DMS79 treated with DMSO at 0.1 percent for 48 hours (cell line): ENCODE results near the gene OR56B4.
"Not testable (repeated sequence)": the region's sequence is repeated elsewhere in the genome, so short reads cannot be mapped to it uniquely, and the experiment has no call there.

Source experiments
- DNase-seq: peaks from one replicate; lab custom pipeline; 2025; lab: John Stamatoyannopoulos, UW

OR56B4 gene, protein sequence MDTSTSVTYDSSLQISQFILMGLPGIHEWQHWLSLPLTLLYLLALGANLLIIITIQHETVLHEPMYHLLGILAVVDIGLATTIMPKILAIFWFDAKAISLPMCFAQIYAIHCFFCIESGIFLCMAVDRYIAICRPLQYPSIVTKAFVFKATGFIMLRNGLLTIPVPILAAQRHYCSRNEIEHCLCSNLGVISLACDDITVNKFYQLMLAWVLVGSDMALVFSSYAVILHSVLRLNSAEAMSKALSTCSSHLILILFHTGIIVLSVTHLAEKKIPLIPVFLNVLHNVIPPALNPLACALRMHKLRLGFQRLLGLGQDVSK

DNA sequence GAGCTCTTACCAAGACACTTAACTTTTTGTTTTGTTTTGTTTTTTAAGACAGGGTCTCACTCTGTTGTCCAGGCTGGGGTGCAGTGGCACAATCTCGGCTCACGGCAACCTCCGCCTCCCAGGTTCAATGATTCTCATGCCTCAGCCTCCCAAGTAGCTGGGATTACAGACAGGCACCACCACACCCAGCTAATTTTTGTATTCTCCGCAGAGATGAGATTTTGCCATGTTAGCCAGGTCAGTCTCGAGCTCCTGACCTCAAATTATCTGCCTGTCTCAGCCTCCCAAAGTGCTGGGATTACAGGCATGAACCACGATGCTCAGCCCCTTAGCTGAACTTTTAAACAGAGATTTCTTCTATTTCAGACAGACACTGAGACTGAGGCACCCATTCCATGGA lies at the start of gene OR56B4:
Gene OR56B4, plus strand, starts transcription at position 301 of the 400 bp plus-strand sequence. Its CDS starts 95 bp downstream, at position 396.
- not testable (repeated sequence) for DNase-seq

DNA sequence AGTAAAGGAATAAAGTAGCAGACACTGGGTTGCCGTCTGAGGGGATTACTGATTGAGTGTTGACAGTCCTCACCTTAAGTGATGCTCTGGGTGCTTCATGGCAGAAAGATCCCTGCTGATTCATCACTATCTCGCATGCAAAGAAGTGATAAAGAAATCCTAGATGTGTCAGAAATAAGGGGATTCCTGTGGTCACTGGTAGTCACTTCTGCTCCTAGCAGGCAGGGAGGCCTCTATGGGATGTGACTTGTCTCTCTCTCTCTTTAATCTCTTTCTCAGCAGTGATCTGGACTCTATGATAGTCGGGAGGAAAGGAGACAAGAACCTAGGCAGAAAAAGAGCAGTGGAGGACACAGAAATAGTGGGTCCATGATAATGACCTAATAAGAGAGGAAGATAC lies 46.0 kb upstream of the OR56B4 start:
- no peak for DNase-seq

DNA sequence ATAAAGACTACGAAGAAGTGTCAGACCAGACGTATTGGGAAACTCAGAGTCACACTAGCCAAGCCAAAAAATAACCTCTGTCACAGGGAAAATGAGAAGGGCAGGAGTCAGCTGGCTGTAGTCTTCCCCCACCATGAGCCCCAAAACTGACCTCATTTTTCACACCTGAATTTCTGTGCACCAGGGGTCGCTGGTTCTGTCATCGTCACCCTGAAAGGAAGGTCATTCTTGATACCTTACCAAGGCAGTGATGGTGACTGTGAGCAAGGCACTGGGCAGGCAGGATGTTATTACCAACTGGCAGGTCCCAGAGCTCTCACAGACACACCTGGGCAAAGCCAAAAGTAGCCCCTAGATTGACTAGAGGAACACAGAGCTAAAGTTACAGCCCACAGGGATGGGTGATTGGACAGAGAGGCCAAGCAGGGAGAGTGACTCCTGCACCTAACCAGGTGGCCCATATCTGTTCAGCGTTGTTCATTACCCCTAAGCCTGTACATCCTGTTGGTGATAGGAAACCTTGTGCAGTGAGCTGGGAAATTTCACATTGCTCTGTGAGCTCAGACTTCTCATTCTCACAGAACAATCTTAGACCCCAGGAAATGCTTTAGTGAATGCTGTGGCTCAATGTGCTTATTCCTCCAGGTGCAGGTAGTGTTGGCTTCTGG lies 44.7 kb upstream of the OR56B4 start:
- no peak for DNase-seq

DNA sequence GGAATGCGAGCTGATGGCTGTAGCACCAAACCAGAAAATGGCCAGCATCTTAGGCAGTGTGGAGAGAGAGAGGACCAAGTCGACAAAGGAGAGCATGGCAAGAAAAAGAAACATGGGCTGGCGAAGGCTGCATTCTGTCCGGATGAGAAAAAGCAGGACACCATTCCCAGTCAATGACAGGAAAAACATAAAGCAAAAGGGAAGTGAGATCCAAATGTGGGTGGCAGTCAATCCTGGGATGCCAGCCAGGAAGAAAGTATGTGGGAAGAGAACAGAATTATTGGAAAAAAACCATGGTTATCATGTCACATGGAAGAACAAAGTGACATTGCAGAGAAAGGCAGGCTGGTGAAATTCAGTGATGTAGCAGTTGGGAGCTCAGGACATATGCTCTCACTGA lies 40.0 kb upstream of the OR56B4 start:
- DNase-seq, result no peak

DNA sequence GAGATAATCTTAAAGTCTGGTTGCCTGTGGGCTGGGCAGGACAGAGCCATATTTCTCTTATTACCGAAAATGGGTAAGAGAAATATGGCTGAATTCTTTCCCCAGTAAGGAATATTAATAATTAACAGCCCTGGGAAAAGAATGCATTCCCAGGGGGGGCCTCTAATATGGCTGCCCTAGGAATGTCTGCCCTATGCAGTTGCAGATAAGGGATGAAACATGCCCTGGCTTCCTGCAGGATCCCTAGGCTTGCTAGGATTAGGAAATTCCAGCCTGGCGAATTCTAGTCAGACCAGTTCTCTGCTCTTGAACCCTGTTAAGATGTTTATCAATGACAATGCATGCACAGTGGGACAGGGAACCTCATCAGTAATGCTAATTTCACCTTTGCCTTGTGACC lies 31.0 kb upstream of the OR56B4 start:
- DNase-seq, result not testable (repeated sequence)

DNA sequence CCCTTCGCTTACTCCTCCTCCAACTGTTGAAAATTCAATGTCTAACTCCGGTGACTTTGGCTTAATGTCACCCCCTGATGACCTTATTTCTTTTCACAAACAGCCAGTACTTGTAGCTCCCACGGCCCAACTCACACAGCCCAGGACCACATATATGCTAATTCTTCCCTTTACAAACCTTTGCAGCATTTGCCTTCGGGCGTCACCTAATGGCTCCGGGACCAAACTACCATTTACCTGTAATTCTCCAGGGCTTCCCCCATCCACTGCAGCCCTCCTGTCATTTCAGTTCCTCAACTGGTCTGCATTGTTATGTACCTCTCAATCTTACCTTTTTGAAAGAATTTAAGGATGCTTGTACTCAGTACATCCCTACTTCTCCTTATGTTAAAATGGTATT lies 29.8 kb upstream of the OR56B4 start:
- no peak for DNase-seq

DNA sequence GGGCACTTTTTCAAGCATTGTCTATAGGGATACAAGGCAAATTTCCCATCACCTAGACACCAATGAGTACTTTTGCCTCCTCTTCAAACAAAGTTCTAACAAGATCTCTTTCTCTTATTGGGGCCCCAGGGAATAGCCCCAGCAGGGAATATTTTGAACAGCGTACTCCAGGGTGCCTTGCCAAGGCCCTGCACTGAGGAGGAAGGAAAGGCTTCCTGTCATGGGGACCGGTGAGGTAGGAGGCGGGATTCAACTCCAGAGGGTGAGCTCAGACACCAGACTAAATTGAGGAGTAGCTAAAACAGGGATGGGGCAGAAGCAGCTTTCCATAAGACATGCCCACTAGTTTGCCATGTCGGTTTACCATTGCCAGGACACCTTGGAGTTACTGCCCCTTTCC lies 28.0 kb upstream of the OR56B4 start:
- no peak for DNase-seq

DNA sequence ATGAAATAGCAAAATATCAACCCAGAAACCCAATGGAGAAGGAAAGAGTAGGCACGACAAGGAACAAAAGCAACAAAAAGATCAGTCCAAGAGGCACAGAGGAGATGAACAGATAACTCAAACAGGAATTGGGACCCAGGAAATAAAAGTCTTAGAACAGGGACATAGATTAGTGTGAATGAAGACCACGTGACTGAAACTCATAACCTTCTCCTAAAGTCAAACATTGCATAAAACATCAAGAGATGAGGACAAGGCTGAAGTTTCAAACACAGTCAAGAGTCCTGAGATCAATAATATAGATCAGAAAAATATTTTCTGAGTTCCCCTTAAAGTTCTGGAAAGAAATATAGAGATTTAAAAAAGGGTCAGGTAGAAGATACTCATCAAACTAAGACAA lies 24.4 kb upstream of the OR56B4 start:
- no peak for DNase-seq

DNA sequence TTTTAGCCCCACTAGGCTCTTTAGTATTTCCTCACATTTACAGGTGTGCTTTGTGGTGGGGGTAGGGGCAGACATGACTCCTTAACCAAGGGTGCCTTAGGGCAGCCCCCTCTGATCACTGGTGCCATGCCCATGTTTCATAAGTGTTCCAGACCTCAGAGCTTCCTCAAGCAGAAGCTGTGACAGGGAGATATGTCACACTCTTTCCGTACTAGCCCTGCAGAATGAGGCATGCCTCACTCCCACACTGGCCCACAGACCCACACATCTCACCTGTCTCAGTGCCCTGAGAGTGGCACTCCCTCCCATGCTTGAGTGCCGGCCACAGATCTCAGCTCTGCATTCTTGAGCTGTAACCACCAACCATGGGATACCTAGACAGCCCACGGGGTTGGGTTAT lies 22.9 kb upstream of the OR56B4 start:
- DNase-seq, result no peak

DNA sequence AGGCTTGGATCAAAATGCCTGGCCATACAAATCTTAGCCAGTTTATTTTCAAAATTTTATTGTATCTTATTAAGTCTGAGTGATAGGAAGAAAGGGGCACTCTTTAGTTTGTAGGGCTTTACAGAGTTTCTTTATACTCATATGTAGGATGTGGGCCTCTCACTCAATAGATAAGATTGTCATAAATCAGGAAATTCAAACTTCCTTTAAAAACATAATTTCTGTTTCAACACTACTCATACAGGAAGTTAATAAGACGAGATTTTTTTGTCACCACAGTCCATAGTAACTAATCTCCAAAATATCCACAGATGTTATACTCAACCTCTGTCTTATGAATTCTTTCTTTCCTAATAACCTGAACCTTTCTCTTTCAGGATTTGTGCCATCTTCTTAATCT lies 13.3 kb upstream of the OR56B4 start:
- no peak for DNase-seq

DNA sequence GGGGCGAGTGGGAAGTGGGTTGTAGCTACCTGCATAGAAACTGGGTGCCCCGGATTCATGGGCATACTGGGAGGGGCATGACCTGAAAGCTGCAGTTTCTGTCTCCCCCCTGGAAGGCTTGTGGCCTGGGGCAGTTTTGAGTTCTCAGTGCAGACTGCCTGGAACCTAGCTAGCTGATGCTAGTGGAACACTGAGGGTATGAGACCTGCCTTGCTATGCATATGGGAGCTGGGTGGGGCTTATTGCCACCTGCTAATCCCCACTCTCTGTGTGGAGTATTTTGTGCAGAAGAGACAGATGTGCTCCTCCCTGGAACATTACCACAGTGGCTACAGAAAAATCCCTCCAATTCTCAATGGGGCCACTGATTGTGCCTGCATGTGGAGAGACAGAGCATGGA lies 11.7 kb upstream of the OR56B4 start:
- no peak for DNase-seq

DNA sequence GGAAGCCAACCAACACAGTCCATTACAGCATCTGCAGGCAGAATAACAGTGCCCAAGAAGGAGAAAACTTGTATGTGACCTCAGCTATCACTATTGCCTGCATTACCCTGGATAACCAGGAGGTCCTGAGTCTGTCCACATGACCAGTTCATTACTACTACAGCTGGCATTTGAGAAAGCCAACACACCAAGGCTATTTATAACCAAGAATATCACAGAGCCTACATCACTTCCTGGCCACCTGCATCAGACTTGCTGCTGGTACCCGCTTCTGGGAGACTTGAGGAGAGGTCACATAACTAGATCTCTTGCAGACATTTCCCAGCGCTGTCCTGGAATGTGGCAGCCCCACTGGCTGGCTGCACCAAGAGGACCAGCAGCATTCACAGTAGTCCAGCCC lies 11.1 kb upstream of the OR56B4 start:
- no peak for DNase-seq

DNA sequence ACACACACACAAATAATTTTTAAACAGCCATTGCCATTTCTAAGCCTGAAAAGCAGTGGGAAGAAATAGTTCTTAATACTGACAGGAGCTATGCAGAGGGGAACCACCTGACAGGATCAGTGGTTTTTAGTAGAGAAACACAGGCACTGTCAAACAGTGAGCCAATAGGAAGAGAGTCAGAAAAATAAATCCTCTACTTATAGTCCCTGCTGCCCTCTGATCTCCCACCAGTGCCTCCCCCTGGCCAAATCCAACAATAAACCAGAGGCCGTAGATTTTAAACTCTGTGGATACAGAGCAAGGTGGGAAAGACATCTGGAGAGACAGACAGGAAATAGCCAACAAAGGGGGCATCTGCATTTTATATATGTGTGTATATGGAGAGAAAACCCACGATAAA lies 7.9 kb upstream of the OR56B4 start:
- no peak for DNase-seq

DNA sequence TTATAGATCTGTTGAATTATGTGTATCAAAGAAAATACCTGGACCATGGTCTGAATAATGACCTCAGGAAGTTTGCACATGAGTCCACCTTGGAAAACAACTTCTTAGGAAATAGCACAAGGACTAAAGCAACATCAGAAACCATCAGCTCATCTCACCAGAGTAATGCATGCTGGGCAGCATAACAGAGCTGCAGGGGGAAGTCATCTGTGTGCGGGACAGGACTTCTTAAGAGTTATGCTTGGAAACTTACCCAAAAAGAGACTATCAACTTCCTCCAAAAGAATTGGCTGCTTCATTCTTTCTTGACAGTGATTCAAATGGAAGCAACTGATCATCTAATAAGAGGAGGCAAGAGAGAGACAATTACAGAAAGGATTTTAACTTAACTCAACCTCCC lies 2.5 kb downstream of the OR56B4 start:
- DNase-seq, result no peak

DNA sequence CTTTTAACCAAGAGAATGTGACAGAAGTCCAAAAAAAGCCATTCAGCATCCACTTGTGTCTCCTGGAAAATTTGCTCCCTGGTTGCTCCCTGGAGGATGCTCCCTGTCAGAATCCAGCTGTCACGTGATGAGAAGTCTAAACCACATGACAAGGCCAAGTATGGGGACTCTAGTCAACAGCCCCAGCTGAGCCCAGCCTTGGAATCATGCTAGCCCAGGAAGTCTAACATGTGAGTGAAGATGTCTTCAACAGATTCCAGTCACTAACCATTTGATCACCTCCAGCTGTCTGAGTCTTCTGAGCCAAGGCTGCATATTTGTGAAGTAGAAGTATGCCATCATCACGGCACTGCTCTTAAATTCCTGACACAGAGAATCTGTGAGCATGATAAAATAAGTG lies 4.2 kb downstream of the OR56B4 start:
- no peak for DNase-seq

DNA sequence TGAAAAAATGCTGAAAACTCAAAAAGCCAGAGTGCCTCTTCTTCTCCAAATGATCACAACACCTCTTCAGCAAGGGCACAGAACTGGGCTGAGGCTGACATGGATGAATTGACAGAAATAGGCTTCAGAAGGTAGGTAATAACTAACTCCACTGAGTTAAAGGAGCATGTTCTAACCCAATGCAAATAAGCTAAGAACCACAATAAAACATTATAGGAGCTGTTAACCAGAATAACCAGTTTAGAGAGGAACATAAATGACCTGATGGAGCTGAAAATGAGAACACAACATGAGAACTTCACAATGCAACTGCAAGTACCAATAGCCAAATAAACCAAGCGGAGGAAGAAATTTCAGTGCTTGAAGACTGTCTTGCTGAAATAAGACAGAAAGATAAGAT lies 9.2 kb downstream of the OR56B4 start:
- no peak for DNase-seq

DNA sequence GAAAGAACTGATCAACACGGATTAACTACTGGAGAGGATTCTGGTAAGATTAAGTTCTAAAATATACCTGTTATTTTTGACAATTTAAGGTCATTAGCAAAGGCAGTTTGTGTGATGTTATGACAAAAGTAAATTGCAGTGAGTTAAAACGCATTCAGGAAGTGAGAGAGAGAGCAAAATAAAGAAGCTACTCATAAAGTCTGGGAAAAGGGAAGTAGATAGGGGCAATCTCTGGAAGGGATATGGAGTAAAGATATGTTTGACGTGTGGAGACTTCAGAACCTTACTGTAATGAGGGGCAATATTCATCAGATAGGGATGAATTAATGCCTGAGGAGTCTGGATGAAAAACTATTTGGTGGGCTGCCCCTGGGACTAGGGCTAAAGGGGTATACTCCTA lies 16.8 kb downstream of the OR56B4 start:
- DNase-seq, result no peak

DNA sequence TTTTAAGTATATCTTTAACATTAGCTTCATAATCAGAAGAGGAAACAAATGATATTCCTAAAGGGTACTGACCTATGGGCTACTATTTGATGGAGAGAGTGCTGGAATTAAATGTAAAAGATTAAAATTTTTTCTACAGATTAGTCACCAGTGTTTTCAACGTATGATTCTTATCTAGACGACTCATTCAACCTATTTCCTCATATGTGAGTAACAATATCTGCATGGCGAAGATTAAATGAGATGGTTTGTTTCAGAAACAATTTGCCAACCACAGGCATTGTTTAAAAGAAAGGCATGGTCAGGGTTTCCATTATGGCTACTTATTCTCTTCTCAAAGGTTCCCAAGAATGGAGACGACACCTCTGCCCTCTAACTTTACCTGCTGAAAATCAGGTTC lies 20.4 kb downstream of the OR56B4 start:
- DNase-seq, result no peak

DNA sequence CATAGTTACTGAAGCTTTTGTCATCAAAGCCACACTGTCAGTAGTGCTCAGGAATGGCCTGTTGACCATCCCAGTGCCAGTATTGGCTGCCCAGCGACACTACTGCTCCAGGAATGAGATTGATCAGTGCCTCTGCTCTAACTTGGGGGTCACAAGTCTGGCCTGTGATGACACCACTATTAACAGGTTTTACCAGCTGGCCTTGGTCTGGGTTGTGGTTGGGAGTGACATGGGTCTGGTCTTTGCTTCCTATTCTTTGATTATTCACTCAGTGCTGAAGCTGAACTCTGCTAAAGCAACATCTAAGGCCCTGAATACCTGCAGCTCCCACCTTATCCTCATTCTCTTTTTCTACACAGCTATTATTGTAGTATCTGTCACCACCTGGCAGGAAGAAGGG lies 21.5 kb downstream of the OR56B4 start:
- no peak for DNase-seq

DNA sequence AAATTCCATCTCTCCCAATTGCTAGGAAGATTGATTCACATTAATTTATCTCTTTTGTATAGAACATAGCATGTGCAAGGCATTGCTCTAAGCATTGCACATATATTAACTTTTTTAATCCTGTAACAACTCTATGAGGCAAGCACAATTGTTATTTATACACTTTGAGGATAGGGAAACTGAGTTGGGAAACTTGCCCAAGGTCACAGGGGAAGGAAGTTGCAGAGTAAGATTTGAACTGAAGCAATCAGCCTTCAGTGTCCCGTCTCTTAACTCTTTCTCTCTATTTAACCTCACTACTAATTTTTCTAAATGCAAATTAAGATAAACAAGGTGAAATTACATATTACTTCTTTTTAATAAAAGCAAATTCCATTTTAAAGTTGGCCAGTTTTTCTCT lies 22.2 kb downstream of the OR56B4 start:
- no peak for DNase-seq

DNA sequence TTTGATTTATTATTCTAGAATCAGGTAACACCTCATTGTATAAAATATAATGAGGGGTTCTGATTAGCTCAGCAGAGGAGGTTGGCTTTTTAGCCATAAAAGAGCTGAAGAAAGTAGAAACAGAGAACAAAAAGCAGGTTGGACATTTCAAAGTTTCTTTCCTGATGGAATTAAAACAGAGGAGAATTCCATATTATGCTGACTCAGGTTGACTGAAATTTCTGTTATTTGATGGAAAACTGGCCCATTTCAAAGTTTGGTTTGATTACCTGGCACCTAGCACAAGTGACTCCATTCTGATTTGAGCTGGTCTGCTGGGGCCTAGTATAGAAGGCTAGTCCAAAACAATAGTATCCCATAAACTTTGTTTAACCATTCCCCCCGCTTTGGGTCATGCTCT lies 24.9 kb downstream of the OR56B4 start:
- no peak for DNase-seq

DNA sequence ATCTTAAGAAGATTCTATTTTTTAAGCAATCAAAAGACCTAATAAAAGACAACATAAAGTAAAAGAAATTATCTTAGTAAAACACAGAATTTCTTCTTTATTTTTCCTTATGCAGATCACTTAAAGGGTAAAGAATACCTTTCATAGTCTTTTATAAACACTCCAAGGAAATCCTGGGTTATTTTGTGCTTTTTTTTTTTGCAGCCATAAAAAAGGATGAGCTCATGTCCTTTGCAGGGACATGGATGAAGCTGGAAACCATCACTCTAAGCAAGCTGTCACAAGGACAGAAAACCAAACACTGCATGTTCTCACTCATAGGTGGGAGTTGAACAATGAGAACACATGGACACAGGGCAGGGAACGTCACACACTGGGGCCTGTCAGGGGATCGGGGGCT lies 28.5 kb downstream of the OR56B4 start:
- not testable (repeated sequence) for DNase-seq

DNA sequence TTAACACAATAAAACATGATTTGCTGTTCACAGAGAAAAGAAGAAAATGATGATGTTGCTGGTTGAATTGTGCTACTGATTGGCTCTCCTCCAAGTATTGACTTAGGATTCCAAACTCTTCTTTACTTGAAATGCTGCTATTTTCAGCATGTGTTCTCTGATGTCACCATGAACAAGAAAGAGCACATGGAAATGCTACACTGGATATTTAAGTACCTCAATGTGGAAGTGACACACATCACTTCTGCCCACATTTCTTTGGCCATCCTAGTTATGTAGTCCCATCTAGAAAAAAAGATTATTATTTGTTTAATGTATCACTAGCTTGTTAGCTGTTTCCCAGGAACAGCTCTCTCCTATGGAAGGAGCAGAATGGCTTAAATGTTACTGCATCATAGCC lies 35.5 kb downstream of the OR56B4 start:
- DNase-seq, result no peak

DNA sequence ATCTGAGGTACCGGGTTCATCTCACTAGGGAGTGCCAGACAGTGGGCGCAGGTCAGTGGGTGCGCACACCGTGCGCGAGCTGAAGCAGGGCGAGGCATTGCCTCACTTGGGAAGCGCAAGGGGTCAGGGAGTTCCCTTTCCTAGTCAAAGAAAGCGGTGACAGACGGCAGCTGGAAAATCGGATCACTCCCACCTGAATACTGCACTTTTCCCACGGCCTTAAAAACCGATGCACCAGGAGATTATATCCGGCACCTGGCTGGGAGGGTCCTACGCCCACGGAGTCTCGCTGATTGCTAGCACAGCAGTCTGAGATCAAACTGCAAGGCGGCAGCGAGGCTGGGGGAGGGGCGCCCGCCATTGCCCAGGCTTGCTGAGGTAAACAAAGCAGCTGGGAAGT lies 36.3 kb downstream of the OR56B4 start:
- DNase-seq, result not testable (repeated sequence)
